NK-92 (cell line): ENCODE measurements around the gene TRAF7.

Experiments used
- DNase-seq: peaks from one replicate; lab custom pipeline; 2025; ENCODE audit not compliant: unreplicated experiment; lab: John Stamatoyannopoulos, UW

The TRAF7 gene

GRCh38 chr16:2180962-2181923 is 25.7 kb downstream of the TRAF7 start:
- no peak for DNase-seq

GRCh38 chr16:2181952-2182351 is 26.4 kb downstream of the TRAF7 start:
- no peak for DNase-seq

GRCh38 chr16:2183671-2184070 is 28.1 kb downstream of the TRAF7 start:
- no peak for DNase-seq

GRCh38 chr16:2184346-2184745 is 28.8 kb downstream of the TRAF7 start:
- DNase-seq: no peak

DNA sequence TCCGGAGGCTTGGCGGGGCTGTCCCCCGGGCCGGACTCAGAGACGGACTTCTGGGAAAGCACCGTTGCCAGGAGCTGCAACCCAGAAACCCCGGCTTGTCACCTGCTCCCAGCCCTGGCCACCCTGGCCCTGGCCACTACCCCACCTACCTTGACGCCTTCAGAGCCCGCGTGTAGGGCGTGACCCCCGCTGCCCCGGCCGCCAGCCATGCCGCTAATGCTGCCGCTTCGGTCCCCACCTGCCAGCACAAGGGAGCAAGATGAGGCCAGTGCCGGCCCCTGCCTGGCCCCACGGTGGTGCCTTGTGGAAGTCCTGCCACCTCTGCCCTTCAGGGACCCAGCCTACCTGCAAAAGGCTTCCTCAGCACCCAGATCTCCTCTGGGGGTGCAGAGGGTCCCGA is 29.4 kb downstream of the TRAF7 start:
- no peak for DNase-seq

- DNase-seq: no peak
Observed at GRCh38 chr16:2186064-2186463, 30.5 kb downstream of the TRAF7 start.

DNA sequence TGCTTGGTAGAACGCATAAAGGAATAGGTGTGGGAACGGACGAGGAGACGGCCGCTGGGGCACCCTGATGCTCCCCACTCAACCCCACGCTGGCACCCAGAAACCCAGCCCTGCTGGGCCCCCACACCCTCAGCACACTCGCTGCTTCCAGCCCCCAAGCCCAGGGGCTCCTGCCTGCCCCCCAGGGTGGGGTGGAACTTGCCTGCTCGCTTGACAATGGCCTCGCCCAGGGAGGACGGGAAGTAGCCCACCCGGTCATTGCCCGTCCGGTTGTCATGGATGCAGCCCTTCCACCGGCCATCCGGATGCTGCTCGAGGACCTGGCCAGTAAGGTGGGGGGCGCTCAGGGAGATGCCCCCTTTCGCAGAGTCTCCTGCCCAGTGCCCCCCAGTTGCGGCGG is 30.9 kb downstream of the TRAF7 start:
- no peak for DNase-seq

GRCh38 chr16:2187212-2187611 is 31.6 kb downstream of the TRAF7 start:
- DNase-seq: no peak

DNA sequence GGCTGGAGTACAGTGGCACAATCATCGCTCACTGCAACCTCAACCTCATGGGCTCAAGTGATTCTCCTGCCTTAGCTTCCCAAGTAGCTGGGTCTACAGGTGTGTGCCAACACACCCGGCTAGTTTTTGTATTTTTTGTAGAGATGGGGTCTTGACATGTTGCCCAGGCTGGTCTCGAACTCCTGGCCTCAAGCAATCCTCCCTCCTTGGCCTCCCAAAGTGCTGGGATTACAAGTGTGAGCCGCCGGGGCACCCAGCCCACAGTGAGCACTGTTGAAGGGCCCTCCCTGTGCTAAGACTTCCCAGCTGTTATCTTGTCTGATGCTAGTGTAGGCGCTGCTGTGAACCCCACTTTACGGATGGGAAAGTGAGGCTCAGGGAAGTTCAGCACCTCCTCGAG is 32.8 kb downstream of the TRAF7 start:
- DNase-seq: no peak

GRCh38 chr16:2189252-2189893 is 33.8 kb downstream of the TRAF7 start:
- DNase-seq: no peak

DNA sequence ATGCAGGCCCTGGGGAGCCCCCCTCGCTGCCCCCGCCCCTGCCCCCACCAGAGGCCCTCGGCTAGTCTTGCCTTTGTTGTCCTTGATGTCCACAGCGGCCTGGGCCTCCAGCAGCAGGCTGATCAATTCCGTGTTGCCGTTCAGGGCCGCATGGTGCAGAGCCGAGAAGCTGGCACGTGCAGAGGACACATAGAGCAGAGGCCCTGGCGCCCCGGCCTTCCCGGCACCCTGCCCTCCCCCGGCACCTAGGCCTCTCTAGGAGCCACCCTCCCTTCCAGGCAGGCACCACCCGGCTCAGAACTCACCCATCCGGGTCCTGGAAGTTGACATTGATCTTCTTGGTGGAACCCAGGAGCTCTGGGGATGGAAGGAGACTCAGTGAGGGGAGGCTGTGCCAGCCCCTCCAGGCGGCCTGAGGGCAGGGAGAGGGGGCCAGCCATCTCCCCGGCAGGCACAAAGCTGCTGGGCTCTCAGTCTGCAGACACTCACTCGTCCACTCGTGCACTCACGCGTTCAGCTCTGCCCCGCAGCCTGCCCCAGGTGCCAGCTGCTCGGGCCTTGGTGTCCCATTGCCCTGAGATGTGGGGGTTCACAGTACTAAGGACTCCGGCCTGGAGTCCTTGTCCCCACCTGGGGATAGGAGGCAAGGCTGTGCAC is 34.5 kb downstream of the TRAF7 start:
- no peak for DNase-seq

DNA sequence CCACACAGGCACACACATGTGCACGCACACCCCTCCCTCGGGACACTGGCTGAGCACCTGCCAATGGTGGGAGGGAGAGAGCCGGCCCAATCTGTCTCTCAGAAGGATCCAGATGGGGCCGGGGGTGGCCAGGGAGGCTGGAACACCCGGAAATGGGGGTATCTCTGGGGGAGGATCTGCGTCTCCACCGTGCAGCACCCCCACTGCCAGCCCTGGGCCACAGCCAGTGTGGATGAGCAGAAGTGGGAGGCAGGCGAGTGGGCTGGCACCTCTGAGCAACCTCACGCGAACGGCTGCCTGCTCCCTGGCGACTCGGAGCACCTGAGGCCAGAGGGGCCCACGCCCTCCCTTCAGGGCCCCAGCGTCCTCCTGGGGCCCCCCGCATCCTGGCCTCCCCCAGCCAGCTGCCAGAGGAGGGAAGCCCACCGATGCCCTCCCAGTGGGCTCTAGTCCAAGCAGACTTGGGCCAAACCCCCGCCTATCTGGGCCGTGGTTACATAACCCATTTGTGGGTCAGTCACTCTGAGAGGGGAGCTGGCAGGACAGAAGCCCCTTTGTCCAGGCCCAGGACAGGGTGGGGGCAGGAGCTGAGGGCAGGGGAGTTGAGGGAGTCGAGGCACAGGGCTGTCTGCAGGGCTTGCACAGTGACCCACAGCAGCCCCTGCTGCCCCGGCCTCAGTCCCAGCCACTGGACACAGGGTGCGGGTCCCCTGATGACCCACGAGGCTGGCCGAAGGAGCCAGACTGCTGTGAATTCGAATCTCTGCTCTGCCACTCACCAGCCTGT is 35.3 kb downstream of the TRAF7 start:
- no peak for DNase-seq

DNA sequence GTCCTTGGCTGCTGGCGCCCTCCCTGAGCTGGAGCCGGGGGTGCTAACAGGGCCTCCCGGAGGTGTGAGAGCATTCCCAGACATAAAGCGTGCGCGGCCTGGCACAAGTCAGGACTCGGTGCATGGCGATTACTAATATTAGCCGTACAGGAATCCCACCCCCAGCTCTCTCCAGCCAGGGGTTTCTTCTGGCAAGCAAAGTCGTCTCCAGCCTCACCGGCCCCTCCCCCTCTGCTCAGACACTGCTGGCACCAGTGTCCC is 35.8 kb downstream of the TRAF7 start:
- no peak for DNase-seq

GRCh38 chr16:2194166-2194834 is 38.7 kb downstream of the TRAF7 start:
- no peak for DNase-seq

- DNase-seq: no peak
Observed at GRCh38 chr16:2194852-2195321, 39.3 kb downstream of the TRAF7 start.

DNA sequence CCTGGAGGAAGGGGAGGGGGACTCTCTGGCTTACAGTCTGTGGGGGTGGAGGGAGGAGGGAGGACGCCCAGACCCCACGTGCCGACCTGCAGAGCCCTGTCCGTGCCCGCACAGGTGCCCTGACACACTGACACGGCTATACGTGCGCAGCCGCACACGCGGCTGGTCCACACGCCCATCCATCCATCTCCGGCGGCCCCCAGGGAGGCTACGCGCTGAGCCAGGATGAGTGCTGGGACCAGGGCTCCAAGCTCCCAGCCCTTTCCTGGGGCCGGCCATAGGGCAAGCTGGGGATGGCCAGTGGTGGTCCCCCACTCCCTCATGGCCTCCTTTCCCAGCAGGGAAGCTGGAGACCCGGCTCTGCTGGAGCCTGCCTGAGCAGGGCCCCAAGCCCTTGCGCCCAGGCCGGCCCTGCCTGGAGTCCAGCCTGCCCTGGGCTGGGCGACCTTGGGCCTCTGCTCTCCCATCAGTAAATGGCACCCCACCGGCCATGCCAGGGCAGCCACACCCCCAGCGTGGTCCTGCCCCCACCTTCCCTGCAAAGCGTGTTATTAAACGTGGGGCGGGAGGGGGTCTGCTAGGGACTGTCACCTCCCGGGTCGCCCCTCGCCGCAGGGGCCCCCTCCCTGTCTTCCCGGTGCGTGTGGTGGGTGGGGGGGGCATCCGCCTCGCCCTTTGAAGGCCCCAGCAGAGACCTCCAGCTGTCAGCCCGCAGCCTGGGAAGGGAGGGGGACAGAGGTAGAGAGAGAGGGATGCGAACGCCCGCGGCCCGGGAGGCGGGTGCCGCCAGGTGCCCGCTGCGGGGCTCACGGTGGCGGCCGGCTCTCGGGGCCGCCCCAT is 40.0 kb downstream of the TRAF7 start:
- no peak for DNase-seq

DNA sequence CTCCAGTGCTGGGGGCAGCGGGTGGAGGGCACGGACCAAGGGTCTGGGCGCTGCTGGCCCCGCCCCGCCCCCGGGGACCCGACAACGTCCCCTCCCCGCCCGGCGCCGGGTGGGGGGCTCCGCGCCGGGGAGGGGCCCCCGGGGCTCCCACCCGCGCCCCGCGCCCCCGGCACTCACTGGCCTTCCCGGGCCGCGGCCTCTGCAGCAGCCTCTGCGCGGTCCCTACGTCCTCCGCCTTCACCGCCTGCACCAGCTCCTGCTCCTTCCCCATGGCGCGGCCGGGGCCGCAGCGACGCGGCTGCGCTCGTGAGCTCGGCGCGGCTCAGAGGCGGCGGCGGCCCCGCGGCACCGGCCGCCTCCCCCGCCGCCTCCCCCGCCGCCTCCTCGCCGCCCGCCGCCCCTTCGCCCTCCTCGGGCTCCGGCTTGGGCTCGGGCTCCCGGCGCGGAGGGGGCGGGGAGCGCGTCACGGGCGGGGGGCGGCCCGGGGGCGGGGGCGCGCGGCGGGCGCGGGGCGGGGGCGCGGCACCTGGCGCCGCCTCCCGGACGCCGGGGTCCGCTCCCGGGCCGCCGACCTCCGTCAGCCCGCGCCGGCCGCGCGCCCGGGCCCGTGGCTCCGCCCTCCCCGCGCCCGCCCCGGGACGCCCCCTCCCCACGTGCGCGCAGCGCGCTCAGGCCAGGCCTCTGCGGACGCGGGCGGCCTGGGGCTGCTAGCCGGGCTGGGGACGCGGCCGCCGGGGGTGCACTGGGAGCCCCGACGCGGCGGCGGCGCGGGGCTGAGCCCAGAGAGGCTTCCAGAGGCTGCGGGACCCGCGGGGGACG is 40.8 kb downstream of the TRAF7 start, which contains the start of gene CASKIN1:
TSS of gene CASKIN1 (minus strand) at position 444 of the 819 bp plus-strand sequence. CDS start at position 271, 173 bp downstream.
- DNase-seq: no peak

DNA sequence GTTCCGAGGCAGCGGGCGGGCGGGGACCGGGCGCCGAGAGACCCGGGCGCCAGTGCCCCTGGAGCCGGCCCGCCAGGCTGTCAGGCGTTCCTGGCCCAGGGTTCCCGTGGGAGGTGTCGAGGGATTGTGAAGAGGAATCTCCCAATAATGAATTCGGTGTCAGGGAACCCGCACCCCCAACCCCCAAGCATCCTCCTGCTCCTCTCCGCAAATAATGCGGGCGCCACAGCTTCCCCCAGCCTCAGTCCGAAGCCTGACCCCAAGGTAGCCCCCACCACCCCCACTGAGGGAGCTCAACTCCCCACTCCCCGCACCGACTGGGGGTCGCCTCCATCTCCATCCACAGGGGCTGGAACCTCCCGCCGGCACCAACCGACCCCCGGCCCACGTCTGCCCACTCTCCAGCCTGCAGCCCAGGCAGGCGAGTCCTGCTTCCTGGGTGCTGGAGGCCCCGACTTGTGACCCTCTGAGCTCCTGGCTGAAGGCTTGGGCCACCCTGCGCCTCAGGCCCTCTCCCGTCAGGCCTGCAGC is 41.5 kb downstream of the TRAF7 start:
- no peak for DNase-seq

GRCh38 chr16:2197765-2198164 is 42.2 kb downstream of the TRAF7 start:
- no peak for DNase-seq
